Fibroblast of lung (primary cell): ENCODE results near the gene ARHGAP28.

ENCODE experiments used
- CTCF ChIP-seq, 2 donors: IDR thresholded peaks in 1 of 2; conservative IDR thresholded peaks in 1 of 2; 1 replicate in 1 of 2; 2 replicates in 1 of 2; pipeline ENCODE4 v1.5.1; 2011 to 2012; ENCODE audit warnings: low read length in 2 of 2, control low read depth in 1 of 2, inconsistent platforms in 1 of 2, low read depth in 1 of 2, mild to moderate bottlenecking in 1 of 2
- EZH2 ChIP-seq: IDR thresholded peaks from 2 replicates; pipeline ENCODE4 v1.5.1; 2012; ENCODE audit warnings: low read length, control low read depth, mild to moderate bottlenecking; ENCODE audit errors: missing control alignments

- TF ChIP-seq CTCF (conservative IDR thresholded peaks at IDR 0.05 in 1 of 2, IDR thresholded peaks at IDR 0.05 in 1 of 2; ENCODE audit: low read depth in 1 of 2, low read length in 2 of 2) (no peak), EZH2 (no peak)
Measured at GRCh38 chr18:6781142-6781714, 51.7 kb downstream of the ARHGAP28 start.
